ENCODE data around the gene VSIG4. TPM values are rescaled to one million over a fixed set of nuclear protein-coding genes. Genes with fewer than 3 reads are reported as not detected.

Gene VSIG4, protein sequence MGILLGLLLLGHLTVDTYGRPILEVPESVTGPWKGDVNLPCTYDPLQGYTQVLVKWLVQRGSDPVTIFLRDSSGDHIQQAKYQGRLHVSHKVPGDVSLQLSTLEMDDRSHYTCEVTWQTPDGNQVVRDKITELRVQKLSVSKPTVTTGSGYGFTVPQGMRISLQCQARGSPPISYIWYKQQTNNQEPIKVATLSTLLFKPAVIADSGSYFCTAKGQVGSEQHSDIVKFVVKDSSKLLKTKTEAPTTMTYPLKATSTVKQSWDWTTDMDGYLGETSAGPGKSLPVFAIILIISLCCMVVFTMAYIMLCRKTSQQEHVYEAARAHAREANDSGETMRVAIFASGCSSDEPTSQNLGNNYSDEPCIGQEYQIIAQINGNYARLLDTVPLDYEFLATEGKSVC
- total RNA-seq (2016; rRNA removed; fragmentation: Illumina TruSeq; extraction: Trizol) (not detected in 2 replicates), polyA plus RNA-seq (2011; rRNA removed) (not detected in 2 replicates), polyA minus RNA-seq (2011; rRNA and poly(A)+ RNA removed; ENCODE audit: low replicate concordance) (not detected in 2 replicates), Bru-seq, nascent RNA (not detected), BruChase-seq, experiment 1, labeled RNA remaining after a 6-hour chase (not detected), BruChase-seq, experiment 2, labeled RNA remaining after a 2-hour chase (not detected)
- total RNA-seq (2016; cell fraction: cytosol; rRNA removed; fragmentation: Illumina TruSeq; extraction: Trizol; ENCODE audit: low read depth) = not detected in 2 replicates
- total RNA-seq (2016; cell fraction: insoluble cytoplasmic fraction; rRNA removed; fragmentation: Illumina TruSeq; extraction: Trizol) = not detected in 2 replicates
- total RNA-seq (2016; cell fraction: membrane; rRNA removed; fragmentation: Illumina TruSeq; extraction: Trizol) = not detected in 2 replicates
- not detected in 2 replicates for total RNA-seq (2016; cell fraction: nucleus; rRNA removed; fragmentation: Illumina TruSeq; extraction: Trizol)
- polyA plus RNA-seq (2011; cell fraction: cytosol; rRNA removed) = not detected in 2 replicates
- not detected in 2 replicates for polyA plus RNA-seq (2011; cell fraction: nucleus; rRNA removed)
- polyA plus RNA-seq (2012) = not detected in 2 replicates
- not detected in 2 replicates for polyA plus RNA-seq (2016; cell fraction: cytosol; fragmentation: Illumina TruSeq; extraction: Trizol; ENCODE audit: low read depth)
- not detected in 2 replicates for polyA plus RNA-seq (2016; cell fraction: insoluble cytoplasmic fraction; fragmentation: Illumina TruSeq; extraction: Trizol; ENCODE audit: low read depth)
- not detected in 2 replicates for polyA plus RNA-seq (2016; cell fraction: membrane; fragmentation: Illumina TruSeq; extraction: Trizol; ENCODE audit: low read depth)
- not detected in 2 replicates for polyA plus RNA-seq (2016; cell fraction: nucleus; fragmentation: Illumina TruSeq; extraction: Trizol; ENCODE audit: insufficient read depth, low read depth)
- polyA minus RNA-seq (2011; cell fraction: cytosol; rRNA and poly(A)+ RNA removed) = not detected in 2 replicates
- not detected in 2 replicates for polyA minus RNA-seq (2011; cell fraction: nucleus; rRNA and poly(A)+ RNA removed)
- long read RNA-seq, experiment 1 = 0 reads
- long read RNA-seq, experiment 2 = 0 reads

- no TSS peak for BruUV-seq (replicated peaks)
- Histone ChIP-seq H4K20me1 (ENCODE audit: insufficient read depth, low read length) (no peaks in the 10 kb centered on the region), H3K4me1 (ENCODE audit: insufficient read depth, low read length) (no peaks in the 10 kb centered on the region), H3K36me3 (replicated peaks in 1 of 2; ENCODE audit: control insufficient read depth in 1 of 2, insufficient read depth in 2 of 2, low read length in 2 of 2) (no peaks in the 10 kb centered on the region), H3K9ac (ENCODE audit: insufficient read depth, low read depth, low read length) (no peak within 1 kb of the TSS), H2AFZ (ENCODE audit: low read length) (no peak within 1 kb of the TSS), H3K27me3 (ENCODE audit: control insufficient read depth in 1 of 2, insufficient read depth in 2 of 2, low read length in 2 of 2) (no peaks in the 10 kb centered on the region), H3K9me3 (ENCODE audit: low read length) (no peaks in the 10 kb centered on the region), H3K4me2 (ENCODE audit: low read depth, low read length) (no peak within 1 kb of the TSS), H3K4me3 (replicated peaks in 1 of 3; ENCODE audit: insufficient read depth in 1 of 3, low read depth in 2 of 3, low read length in 3 of 3) (no peak within 1 kb of the TSS), H3K27ac (ENCODE audit: extremely low read length, insufficient read depth, low read length) (no peak within 1 kb of the TSS), H3K79me2 (ENCODE audit: insufficient read depth, low read length) (no peaks in the 10 kb centered on the region)
- ChIA-PET POLR2A (no interaction called here), CTCF (ENCODE audit: low intra/inter-chr PET ratio, low total read pairs) (no interaction called here)
- intact Hi-C loops (cut with micrococcal nuclease; ENCODE audit: unreplicated experiment) = no loop called here
- in situ Hi-C loops (cut with HindIII; ENCODE audit: extremely low pct_ligation_motif_present, low pct_unique_long_range_greater_than_20kb) = no loop called here
- ATAC-seq (no peak), FAIRE-seq (no peak), DNase-seq (ENCODE audit: low spot score) (no peak)
- WGBS (ENCODE audit: low lambda C conversion rate) = 56% methylated on average over 2 of the region's 2 CpGs
- TF ChIP-seq ZNF746 (CRISPR knock-in tag; IDR thresholded peaks at IDR 0.05) (no peak), ZFP62 (CRISPR knock-in tag; IDR thresholded peaks at IDR 0.05) (no peak), SIX4 (CRISPR knock-in tag; IDR thresholded peaks at IDR 0.05) (no peak), JUN (CRISPR knock-in tag; IDR thresholded peaks at IDR 0.05) (no peak), ZFP36L1 (CRISPR knock-in tag; IDR thresholded peaks at IDR 0.05) (no peak), ZNF687 (CRISPR knock-in tag; IDR thresholded peaks at IDR 0.05) (no peak), ZNF326 (CRISPR knock-in tag; IDR thresholded peaks at IDR 0.05; ENCODE audit: borderline replicate concordance) (no peak), PPARG (CRISPR knock-in tag; conservative IDR thresholded peaks at IDR 0.05) (no peak), ELF4 (CRISPR knock-in tag; IDR thresholded peaks at IDR 0.05; ENCODE audit: borderline replicate concordance) (no peak), MTF2 (CRISPR knock-in tag; IDR thresholded peaks at IDR 0.05; ENCODE audit: borderline replicate concordance) (no peak), ZNF564 (CRISPR knock-in tag; IDR thresholded peaks at IDR 0.05) (no peak), TARDBP (CRISPR knock-in tag; IDR thresholded peaks at IDR 0.05) (no peak)
- TF ChIP-seq, protein P1, sequence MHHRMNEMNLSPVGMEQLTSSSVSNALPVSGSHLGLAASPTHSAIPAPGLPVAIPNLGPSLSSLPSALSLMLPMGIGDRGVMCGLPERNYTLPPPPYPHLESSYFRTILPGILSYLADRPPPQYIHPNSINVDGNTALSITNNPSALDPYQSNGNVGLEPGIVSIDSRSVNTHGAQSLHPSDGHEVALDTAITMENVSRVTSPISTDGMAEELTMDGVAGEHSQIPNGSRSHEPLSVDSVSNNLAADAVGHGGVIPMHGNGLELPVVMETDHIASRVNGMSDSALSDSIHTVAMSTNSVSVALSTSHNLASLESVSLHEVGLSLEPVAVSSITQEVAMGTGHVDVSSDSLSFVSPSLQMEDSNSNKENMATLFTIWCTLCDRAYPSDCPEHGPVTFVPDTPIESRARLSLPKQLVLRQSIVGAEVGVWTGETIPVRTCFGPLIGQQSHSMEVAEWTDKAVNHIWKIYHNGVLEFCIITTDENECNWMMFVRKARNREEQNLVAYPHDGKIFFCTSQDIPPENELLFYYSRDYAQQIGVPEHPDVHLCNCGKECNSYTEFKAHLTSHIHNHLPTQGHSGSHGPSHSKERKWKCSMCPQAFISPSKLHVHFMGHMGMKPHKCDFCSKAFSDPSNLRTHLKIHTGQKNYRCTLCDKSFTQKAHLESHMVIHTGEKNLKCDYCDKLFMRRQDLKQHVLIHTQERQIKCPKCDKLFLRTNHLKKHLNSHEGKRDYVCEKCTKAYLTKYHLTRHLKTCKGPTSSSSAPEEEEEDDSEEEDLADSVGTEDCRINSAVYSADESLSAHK (CRISPR knock-in tag; IDR thresholded peaks at IDR 0.05; ENCODE audit: borderline replicate concordance) = no peak
Observed at GRCh38 chrX:66039944-66040343, at the start of gene VSIG4. Gene VSIG4, minus strand, starts transcription at chrX:66040080. Its CDS starts 82 bp downstream, at chrX:66039998.

Data from HepG2 (cell line).